ENCODE measurements around the gene UBE2L5.
A peak's percentile ranks its signal among the peaks of the same experiment; 100 is the strongest.

UBE2L5 gene

DNA sequence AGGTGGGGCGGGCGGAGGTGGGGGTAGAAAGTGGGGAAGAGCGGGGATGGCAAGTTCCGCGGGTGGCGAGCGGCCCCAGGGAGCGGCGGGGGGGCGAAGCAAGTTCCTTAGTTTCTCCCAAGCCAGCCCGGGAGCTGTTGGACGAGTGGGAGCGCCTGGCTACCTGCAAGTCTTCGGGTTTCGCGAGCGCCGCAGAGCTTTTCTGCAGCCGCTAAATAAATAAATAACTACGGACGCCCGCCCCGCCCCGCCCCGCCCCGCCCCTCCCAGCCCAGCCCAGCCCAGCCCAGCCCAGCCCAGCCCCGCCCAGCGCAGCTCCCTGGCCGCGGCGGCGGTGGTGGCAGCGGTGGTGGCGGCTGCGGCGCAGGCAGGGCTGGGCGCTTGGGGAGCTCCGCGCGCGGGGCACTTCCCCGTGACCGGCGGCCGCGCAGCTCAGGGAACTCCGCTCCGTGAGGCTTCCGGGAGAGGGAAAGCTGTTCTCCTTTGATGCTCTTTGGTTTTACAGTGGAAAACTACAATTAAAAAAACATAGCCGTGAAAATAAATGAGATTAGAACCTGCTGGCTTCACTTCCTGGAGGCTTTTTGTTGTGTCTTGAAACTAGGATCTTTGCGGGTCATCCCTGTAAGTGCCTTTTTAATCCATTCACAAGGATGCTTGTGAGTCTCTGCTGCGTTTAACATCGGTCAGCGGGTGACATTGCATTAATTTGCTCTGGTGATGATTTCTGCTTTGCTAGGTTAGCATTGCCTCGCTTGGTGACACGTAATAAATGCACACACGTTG lies at the start of gene UBE2L5:
UBE2L5 (plus strand) TSS at position 440 of the 786 bp plus-strand sequence. CDS start 5,498 bp downstream, outside the sequence.
- peak; percentile 81 for DNase-seq (ENCODE audit: low spot score)

DNA sequence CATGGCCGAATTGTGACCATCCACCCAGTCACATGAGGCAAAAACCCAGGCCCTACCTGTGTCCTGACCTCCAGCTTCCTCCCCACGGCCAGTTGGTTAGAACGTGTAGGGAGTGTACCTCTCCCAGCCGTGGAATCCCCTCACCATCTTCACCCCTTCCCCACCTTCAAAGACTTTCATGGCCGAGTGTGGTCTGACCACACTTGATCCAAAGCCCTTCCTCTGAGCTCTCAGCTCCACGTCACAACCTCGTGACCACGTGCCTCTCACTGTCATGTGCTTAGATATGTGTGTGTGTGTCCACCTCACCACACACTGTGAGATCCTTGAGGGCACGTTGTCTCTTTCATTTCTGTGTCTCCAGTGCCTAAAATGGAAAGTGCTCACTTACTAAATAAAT lies 48.6 kb upstream of the UBE2L5 start:
- DNase-seq (ENCODE audit: low spot score): no peak

DNA sequence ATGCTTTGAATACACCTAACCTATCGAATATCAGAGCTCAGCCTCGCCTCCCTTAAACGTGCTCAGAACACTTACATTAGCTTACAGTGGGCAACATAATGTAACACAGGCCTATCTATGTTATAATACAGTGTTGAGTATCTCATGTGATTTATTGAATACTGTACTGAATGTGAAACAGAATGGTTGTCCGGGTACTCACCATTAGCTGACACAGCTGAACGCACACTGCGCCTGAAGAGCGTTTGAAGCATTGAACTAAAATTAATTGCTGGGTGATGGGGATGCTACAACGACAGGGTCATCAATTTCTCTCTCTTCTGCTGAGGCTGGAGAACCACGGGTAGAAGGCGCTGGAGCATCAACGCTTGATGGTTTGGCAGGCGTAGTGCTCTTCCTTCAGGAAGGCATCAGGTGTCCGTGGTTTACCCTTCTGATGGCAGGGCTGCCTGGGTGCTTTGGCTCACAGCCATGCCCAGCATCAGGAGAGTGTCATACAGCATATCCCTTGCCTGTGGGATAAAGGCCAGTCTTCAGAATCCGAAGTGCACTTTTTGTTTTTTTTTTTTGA lies 46.9 kb upstream of the UBE2L5 start:
- DNase-seq (ENCODE audit: low spot score): no peak

DNA sequence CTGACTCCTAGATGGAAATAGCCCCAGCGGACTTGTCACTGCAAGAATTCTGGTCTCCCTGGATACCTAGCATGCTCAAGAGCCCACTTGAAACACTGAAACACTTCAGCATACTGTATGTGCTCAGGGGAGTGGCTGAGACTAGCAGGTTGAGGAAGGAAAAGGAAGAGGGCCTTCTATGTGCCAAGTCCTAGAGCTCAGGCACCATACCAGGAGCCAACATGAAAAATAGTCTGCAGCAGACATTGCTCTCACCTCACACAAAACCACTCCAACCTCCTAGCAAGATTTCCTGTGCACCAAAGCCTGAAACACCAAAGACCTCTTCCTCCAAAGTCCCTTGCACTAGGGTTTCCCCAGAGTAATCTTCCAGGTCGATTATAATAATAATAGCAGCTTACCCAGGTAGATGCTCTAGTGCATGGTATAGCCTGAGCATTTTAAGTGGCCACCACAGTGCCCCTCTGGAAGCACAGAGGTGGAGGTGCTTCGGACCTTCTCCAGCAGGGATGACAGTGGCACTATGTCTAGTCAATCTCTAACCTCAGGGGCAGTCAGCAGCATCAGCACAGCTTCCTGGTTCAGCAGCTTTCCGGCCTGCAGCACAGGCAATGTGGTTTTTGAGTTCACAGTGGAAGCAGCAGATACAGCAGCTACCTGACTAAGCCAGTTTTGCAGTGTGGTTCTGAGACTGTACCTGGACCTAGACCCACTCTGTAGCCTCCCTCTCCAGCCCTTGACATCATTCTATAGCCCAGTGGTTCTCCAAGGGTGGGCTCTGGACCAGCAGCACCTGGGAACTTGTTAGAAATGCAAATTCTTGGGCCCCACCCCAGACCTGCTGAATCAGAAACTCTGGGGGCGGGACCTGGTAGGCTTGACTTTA lies 45.6 kb upstream of the UBE2L5 start:
- no peak for DNase-seq (ENCODE audit: low spot score)

DNA sequence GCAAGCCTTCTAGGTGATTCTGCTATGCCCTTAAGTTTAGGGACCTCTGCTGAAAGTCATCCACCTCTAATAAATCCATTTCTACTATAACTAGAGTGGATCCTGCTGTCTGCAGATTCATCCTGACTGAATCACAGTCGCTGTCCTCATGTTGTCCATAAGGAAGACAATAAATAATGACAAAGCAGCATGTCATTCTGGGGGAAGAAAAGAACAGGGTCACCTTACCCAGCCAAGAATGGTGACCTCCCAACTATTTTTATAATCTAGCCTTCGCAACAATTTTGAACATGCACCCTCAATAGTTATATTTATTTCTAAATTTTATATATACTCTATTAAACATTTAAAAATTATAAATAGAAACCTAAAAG lies 45.0 kb upstream of the UBE2L5 start:
- DNase-seq (ENCODE audit: low spot score): no peak

DNA sequence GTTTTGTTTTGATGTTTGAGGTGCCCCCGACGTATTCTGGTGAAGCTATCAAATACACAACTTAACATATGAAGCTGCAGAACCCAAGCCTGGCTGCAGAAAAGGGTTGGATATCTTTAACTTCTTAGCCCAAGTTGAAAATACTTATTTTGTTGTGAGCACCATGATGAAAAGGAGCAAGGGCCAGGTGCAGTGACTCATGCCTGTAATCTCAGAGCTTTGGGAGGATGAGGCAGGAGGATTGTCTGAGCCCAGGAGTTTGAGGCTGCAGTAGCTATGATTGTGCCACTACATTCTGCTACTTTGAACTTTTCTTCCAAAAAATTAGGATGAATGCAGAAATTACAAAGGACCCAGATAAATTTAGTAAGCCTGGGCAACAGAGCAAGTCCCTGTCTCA lies 44.1 kb upstream of the UBE2L5 start:
- DNase-seq (ENCODE audit: low spot score): no peak

DNA sequence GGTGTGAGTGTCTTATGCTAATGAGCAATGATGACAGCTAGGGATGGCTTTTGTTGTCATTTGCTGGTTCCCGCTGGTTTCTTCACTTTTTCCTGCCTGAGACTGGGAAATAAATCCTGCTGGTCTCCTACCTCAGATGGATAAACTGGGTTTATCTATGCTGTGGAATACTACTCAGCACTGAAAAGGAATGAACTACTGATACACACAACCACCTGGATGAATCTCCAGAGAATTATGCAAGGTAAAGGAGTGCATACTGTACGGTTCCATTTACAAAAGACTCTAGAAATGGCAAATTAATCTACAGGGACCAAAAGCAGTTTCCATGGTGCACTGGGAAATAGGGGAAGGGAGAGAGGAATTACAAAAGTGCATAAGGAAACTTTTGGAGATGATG lies 41.2 kb upstream of the UBE2L5 start:
- DNase-seq (ENCODE audit: low spot score): no peak

DNA sequence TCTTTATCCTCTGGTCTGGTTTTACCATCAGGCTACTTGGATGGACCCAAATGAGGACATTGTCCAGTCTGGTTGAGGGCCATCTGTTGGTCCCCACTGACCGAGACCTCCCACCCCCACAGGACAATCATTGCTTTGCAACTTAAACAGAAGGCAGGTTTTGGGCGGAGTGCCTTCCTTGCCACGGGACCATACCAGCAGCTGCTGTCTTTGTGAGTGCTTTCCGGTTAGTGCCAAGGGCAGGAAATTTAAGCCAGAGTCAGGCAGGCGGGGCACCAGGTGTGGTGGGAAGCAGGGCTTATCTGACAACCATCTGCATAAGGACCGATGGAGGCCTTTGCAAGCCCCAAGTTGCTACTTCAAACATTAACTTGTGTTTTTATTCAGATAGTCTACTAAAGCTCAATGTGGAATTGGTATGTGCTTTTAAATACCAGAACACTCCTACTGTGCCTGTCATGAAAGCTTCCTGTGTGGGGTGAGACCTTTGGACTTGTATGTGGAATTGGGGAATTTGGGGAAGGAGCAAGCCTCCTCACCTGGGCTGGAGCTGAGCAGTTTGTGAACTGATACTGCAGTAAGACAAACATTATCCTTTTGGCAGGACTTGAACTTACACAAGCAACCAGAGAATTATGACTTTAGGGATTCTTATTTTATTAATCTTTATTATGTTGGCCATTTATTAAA lies 39.3 kb upstream of the UBE2L5 start:
- DNase-seq (ENCODE audit: low spot score): no peak

DNA sequence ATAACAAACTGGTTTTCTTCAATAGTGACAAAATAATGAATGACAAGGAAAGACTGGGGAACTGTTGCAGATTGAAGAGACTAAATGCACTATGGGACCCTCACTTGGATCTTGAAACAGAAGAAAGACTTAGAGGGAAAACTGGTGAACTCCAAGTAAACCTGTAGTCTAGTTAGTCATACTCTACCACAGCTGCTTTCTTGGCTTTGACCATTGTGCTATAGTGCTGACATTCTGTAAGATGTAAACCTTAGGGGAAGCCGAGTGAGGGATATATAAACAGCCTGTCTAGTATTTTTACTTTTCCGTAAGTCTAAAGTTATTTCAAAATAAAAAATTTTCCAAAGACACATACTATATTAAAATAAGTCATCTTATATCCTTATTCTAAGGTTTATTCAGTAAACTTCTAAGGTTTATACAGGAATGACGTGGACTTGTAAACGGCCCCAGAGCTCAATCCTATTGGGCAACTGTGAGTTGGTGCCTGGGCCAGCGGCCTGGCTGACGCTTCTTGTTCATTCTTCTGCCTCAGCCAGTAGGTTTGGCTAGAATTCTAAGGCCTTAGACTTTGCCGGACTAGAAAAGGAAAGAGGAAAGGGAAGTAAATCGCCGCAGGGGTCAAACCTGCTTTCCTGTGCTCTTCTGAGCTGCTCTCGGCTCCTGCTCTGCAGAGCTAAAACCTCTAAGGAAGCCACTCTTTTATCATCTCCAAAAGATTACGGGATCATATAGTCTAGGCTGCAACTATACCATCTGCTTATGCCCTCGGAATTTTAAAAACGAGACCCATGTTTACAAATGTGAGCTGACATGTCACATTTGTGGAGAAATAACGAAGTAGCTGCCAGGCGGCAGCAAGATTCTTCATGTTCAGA lies 33.6 kb upstream of the UBE2L5 start:
- DNase-seq (ENCODE audit: low spot score): peak; percentile 70

DNA sequence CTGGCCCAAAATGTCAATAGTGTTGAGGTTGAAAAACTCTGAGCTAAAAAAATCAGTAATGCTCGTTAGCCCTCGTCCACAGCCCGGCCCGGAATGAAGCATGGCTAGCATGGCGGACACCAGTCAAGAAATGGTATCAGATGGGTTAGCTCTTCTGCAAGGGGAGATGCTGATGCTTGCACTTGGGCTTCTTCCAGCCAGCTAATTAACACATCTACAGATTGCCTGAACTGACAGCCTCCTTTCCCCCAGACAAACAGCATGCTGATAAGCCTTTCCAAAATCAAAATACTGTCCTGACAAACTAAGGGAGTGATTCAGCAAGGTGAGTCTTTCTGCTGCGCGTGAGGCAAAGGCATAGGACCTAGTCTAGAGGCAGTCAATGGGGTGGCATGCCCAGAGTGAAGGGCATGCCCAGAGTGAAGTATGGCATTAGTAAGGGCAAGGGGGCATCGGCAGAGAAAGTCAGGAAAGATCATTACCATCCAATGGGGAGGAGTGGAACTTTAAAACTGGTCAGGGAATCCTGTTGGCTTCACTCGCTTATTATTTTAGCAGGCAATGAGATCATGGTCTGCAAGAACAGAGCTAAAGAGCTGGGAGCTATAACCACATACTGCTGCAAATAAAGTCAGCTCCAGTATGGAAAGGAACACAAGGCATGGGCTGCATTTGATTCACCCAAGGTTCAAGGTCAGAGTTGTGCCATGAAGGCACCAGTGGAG lies 30.2 kb upstream of the UBE2L5 start:
- DNase-seq (ENCODE audit: low spot score): no peak

DNA sequence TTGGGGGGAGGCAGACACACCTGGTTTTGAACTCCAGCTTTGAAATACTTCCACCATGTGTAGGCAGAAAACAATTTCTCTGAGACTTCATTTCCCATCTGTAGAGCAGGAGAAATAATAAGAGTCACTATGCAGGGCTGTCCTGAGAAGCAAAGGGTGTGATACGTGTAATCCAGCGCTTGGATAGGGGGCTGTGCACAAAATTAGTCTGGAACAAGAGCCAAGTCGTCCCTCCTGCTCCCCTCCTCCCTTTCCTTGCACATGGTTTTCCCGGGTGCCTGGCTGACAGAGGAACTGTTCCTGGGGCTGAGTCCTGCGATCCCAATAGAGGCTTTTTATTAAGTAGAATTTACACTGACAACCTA lies 29.6 kb upstream of the UBE2L5 start:
- no peak for DNase-seq (ENCODE audit: low spot score)

DNA sequence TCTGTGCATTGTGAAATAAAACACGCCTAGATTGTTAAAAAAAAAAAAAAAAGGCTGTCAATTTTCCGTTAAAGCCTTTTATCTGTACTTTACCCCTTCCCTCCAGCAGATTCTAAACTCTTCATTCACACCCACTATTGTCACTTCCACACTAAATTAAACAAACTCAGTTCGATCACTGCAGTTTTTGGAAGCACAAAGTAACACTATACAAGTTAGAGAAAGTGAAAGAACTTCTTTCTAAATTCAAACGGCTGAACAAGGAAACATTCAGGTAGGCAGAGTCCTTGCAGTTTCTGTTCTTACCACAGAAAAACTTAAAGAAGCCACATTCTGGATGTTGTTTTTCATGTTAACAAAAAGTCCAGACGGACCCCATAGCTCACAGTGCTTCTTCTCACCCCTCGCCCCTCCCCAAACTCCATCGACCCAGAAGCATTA lies 27.5 kb upstream of the UBE2L5 start:
- DNase-seq (ENCODE audit: low spot score): no peak

DNA sequence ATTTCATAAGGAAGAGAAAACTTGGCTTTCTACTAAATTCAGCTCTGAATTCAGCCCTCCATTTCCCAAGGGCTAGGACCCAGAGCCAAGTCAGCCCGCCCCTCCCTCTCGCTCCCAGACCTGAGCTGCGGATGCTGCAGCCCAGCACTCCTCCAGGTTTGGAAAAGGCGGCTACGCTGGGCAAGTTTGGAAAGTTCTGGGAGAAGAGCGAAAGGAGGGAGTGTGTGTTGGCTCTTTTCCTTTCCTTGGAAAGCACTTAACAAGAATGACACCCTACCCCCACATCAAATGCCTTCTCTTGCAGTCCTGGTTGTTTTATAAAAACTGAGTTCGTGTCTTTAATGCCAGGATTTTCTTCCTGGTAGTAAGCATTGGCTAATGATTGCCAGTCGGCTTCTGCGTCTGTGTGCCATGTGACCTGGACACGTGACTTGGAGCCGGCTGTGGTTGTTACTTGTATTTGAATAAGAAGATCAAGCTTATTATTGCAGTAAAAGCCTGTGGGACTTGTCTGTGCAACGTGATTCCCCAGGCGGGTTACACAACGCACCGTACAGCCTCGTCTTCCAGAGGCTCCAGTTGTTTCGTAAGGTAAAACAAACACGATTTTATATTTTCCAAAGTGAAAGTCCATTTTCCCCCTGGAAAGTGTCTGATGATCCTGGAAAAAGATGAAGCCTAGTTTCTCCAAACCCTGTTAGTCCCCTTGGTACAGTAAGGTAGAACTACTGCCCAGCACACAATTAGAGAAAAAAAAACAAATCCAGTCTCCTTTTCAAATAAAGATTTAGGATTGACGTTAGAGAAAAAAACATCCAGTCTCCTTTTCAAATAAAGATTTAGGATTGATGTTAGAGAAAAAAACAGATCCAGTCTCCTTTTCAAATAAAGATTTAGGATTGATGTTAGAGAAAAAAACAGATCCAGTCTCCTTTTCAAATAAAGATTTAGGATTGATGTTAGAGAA lies 26.8 kb upstream of the UBE2L5 start:
- DNase-seq (ENCODE audit: low spot score): peak; percentile 84

DNA sequence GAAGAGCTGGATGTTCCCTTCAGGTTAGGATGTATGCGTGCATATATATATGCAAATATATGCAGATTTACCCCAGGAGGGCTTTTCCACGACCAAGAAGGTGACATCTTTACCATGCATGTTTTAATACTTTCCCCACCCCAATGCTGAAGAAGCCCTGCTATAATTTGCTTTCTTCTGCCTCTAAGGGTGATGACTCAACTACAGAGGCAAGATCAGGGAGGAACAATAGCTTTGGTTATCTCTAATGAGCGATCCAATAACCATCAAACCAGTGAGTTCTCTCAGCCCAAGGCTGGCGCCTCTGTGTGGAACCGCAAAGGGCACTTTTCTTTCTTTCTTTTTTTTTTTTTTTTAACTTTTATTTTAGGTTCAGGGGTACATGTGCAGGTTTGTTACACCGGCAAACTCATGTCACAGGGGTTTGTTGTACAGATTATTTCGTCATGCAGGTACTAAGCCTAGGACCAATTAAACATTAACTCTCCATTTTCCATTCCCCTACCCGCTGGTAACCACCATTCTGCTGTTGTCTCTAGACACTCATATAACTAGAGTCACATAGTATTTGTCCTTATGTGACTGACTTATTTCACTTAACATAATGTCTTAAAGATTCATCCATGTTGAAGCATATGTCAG lies 25.7 kb upstream of the UBE2L5 start:
- no peak for DNase-seq (ENCODE audit: low spot score)

DNA sequence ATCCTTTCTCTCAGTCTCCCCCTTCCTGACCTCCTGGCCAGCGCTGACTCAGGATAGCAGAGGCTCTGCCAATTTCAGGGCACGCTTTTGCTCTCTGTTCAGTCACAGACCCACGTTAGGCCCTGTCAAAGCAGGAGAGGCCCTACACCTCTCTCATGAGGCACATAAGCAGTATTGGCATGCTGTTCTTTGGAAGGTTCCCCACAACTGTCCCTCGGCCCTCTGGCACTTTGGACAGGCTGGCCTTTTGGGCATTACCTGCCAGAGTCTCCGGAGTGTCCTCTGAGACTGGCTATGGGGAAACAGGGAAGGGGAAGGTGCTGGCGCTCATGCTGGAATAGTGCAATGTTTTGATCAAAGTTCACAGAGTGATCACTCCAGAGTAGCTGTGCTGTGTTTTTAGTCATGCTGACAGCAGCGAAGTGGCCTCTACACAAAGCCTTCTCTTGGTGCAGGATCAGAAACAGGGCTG lies 23.7 kb upstream of the UBE2L5 start:
- DNase-seq (ENCODE audit: low spot score): no peak

DNA sequence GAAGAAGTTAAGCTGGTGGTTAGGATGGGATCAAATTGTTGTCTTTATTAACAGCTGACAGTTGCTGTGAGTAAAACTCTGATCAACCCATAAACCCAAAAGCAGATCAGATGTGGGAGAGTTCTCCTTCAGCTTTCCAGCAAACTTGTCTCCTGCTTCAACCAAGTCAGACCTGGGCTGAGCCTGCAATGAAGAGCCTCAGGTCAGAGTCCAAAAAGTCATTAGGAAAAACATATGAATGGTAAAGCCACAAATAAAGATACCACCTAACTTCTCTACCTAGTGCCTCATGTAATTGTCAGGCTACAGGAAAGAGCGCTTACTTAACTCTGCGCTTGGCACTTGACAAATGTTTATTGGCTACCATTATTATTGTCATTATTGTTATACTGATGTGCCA lies 21.9 kb upstream of the UBE2L5 start:
- DNase-seq (ENCODE audit: low spot score): no peak

DNA sequence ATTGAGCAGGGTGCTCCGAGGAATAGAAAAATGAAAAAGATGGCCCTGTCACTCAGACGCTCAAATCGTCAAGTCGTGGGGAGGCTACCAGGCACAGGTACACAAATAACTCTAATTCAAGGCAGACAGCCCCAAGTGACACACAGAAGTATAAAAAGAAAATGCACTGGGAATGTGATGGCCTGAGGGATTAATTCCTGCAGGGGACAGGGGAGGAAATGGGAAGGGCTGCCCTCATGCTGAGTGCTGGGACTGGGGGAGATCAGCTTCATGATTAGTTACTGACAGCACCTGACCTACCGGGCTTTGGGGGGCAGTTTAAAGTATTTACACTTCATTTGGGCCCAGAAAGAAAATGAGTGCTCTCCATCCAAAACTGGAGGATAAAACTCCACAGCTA lies 20.9 kb upstream of the UBE2L5 start:
- DNase-seq (ENCODE audit: low spot score): no peak

DNA sequence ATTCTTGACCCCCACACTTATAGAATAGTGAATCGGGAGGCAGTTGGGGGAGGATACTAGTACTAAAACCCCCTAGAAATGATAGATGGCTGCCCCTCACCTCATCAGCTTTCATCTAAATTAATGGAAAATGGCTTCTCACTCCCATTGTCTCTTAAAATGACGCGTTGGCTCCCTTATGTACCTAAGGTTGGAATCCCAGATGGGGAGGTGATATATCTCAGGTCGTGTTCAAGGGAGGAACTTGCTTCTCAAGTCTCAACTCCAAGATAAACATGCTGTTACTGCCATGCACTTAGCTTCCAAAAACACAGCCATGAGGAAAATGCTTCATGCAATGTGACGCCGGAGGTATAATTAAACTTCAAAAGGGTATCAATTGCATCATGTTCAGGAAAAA lies 18.8 kb upstream of the UBE2L5 start:
- no peak for DNase-seq (ENCODE audit: low spot score)

DNA sequence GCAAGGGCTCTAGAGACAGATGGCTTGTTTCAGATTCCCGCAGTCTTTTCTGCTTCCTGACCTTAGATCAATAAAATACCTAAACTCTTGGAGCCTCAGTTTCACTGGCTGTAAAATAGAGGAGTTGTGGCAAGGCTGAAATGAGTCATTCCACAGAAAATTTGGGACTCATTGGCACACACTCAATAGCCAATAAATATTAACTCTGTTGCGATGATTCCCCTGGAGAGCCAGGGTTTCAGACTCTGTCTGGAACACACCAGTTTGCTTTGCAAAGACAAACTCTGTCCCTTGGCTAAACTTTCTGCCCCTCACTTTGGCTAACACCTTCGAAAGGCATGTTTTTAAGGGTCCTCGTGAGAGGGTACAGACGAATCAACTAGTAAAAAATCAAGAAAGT lies 18.1 kb upstream of the UBE2L5 start:
- DNase-seq (ENCODE audit: low spot score): no peak

All from AG20443 (cell line).